ENCODE results near the gene MED15.

The MED15 gene

GRCh38 chr22:20599117-20599516 is 91.7 kb downstream of the MED15 start:
- no peak for DNase-seq (ENCODE audit: low read depth in 3 of 3, low spot score in 1 of 3)

DNA sequence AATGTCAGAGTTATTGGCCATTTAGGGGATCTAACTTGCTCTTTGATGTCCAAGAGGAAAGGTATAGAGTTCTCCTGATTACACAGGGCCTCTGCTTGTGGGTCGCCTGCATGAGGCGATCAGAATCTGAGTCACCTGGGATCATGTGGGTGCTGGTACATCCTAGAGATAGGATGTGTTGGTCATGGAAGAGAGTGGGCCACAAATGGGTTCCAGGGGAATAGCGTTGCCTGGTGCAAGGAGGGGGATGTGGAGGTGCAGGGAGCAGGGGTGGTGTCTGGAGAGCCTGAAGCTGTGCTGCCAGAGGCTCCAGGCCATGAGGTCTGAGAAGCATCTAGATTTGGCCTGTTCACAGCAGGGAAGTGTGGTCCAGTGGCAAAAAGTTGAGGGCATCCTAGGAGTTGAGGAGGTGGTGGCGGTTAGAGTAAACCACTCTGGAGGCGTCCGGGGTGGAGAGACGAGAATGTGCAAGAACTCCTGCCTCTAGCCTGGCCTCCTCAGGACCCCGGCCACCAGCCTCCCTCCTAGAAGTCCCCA is 92.8 kb downstream of the MED15 start:
- no peak for DNase-seq (ENCODE audit: low read depth in 3 of 3, low spot score in 1 of 3)

GRCh38 chr22:20601308-20601707 is 93.9 kb downstream of the MED15 start:
- DNase-seq (ENCODE audit: low read depth in 3 of 3, low spot score in 1 of 3), result no peak

- DNase-seq (ENCODE audit: low read depth in 3 of 3, low spot score in 1 of 3), result no peak
Observed at GRCh38 chr22:20602609-20603164, 95.3 kb downstream of the MED15 start.

- DNase-seq (ENCODE audit: low read depth in 3 of 3, low spot score in 1 of 3), result no peak
Observed at GRCh38 chr22:20604092-20604747, 96.8 kb downstream of the MED15 start.

DNA sequence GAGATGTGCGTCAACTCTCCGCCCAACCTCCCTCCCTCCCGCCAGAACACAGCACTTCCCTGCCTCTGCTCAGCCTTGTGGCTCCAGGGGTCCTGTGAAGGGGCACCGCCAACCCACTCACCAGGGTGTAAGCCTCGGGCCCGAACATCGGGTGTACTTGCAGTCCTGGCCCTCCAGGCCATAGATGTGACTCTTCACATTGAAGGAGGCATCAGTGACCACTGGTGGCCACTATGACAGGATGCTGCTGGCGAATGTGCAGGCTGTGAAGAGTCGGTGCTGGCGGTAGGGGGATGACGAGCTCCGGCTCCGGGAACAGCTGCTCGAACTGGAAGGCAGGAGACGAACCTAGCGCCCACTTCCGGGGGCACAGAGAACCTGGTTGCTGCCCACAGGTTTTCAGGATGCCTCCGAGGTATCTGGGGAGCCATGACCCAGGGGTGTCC is 97.4 kb downstream of the MED15 start:
- no peak for DNase-seq (ENCODE audit: low read depth in 3 of 3, low spot score in 1 of 3)

GRCh38 chr22:20605328-20605727 is 97.9 kb downstream of the MED15 start:
- DNase-seq (ENCODE audit: low read depth in 3 of 3, low spot score in 1 of 3), result no peak

DNA sequence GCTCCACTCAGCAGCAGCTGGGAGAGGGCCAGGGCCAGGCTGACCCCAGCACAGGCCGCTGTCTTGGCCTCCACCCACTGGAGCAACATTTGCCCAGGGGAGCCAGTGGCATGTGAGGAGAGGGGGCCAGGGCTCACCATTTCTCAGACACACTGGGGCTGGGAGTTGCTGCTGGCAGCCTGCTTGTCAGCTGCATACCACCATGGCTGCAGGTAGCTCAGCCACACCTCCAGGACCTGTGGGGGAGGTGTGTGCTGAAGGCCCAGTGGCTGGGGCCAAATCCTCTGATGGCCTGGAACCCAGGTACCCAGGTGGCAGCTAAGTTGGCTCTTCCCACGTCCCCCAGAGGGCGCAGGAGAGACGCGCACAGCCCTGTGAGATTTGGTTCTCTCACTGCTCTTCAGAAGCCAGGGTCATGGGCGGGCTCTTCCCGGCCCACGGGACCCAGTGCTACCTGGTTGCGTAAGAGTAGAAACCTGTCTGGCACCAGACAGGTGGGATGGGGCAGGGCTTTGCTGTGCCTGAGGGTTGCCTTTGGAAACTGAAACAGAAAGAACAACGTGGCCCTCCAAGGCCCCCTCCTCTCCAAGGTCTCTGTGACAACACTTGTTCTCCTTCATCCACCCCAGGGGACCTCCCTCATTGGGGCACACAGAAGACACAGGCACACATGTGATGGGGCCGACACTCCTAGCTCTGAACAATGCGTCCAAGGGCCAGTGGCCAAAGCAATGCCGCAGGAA is 98.8 kb downstream of the MED15 start:
- DNase-seq (ENCODE audit: low read depth in 3 of 3, low spot score in 1 of 3), result peak; percentile 12 to 46 (median 45)

DNA sequence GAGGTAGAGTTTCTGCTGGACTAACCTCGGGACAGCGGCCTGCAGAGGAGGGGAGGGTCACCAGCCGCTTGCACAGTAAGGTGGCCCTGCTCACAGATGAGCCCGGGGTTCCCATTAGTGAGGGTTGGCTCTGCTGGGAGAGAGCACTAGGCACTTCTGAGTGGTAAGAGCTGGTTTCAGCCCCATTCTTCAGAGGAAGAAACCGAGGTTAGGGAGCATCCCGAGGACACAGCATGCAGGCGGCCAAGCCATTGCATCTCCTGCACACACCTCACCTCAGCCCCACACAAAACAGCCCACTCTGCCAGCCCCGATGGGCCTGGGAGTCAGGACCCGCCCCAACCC is 99.3 kb downstream of the MED15 start:
- no peak for DNase-seq (ENCODE audit: low read depth in 3 of 3, low spot score in 1 of 3)

DNA sequence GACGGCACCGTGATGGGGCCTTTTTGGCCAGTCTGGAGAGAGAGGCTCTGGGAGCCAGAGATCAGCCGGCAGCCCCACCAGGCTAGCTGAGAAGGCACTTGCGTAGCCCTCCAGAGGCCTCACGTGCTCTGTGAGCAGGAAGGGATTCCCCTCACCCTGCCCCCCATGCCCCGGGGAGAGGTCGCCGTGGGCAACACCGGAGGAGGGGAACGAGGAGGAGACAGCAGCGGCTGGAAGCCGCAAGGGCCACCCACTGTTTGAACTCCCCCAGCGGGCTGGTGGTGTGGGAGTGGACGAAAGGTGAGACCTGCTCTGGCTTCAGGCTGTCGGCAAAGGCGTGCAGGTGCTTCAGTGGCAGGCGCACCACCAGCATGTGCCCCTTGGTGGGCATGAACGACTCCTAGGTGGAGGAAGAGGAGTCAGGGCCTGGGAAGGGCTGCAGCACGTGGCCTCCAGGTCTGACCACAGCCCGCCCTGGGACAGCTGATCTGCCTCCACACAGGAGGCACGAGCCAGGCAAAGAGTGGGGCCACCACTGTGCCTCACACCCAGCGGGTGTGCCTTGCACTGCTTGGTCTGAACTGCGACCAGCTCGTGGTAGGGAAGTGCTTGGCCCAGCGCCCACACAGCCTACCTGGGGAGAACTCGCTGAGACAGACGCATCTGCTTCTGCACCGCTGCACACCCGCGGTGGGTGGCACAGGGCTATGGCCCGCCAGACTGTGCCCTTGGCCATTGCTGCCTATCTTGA is 99.9 kb downstream of the MED15 start:
- DNase-seq (ENCODE audit: low read depth in 3 of 3, low spot score in 1 of 3), result no peak

DNA sequence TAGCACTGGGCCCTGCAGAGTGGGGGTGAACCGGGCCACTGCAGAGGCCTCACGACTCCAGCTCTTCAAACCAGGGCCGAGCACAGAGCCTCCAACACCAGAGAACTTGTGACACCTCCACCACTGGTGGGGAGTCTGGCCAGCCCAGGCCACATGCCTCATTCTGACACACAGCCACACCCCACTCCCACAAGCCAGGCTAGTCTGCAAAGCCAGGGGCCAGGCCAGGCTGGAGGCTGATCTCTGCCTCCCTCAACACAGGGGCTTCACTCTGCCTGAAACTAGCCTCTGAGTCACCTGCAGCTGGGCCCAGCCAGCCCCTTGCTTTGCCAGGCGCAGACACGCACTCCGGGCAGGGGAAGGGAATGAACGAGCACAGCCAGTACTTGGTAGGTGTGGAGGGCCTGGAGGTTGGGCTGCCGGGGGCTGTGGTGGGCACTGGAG is 102.9 kb downstream of the MED15 start:
- DNase-seq (ENCODE audit: low read depth in 3 of 3, low spot score in 1 of 3), result no peak

- no peak for DNase-seq (ENCODE audit: low read depth in 3 of 3, low spot score in 1 of 3)
Observed at GRCh38 chr22:20610757-20611156, 103.3 kb downstream of the MED15 start.

- DNase-seq (ENCODE audit: low read depth in 3 of 3, low spot score in 1 of 3), result no peak
Observed at GRCh38 chr22:20611418-20611817, 104.0 kb downstream of the MED15 start.

- DNase-seq (ENCODE audit: low read depth in 3 of 3, low spot score in 1 of 3), result no peak
Observed at GRCh38 chr22:20613301-20613700, 105.9 kb downstream of the MED15 start.

GRCh38 chr22:20615021-20615420 is 107.6 kb downstream of the MED15 start:
- no peak for DNase-seq (ENCODE audit: low read depth in 3 of 3, low spot score in 1 of 3)

GRCh38 chr22:20615533-20616450 is 108.4 kb downstream of the MED15 start:
- DNase-seq (ENCODE audit: low read depth in 3 of 3, low spot score in 1 of 3), result no peak

DNA sequence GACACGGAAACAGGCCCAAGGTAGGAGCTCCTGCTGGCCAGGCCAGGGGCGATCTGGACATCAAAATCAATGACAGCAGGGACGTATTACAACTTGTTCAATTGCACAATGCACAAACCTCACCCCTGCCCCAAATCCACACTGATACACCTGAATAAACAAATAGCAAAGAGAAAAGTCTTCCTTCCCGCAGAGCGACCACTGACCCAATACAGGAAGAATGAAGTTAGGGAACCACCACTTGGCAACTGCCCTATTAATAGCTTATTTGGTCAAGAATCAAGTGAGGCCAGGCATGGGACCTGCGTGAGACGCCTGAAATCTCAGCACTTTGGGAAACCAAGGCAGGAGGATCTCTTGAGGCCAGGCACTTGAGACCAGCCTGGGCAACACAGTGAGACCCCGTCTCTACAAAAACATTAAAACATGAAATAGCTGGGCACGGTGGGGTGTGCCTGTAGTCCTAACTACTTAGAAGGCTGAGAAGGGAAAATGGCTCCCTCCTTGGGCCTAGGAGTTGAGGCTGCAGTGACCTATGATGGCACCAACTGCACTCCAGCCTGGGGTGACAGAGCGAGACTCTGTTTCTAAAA is 109.1 kb downstream of the MED15 start:
- no peak for DNase-seq (ENCODE audit: low read depth in 3 of 3, low spot score in 1 of 3)

DNA sequence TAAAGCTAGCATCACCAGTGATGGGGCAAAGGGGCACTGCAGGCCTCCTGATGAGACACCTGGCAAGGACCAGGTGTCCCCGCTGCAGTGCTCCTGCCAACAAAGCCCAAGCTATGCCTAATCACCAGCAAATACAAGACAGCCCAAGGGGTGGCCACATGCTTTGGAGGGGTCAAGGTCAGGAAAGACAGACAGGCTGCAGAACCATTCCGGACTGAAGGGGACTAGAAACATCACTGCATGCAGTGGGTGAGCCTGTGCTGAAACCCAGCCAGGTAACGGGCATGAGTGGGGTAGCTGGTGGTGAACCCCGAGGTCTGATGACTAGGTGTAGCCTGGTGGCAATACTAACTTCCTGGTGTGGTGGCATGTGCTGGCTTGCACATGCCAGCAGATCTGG is 111.1 kb downstream of the MED15 start:
- DNase-seq (ENCODE audit: low read depth in 3 of 3, low spot score in 1 of 3), result no peak

DNA sequence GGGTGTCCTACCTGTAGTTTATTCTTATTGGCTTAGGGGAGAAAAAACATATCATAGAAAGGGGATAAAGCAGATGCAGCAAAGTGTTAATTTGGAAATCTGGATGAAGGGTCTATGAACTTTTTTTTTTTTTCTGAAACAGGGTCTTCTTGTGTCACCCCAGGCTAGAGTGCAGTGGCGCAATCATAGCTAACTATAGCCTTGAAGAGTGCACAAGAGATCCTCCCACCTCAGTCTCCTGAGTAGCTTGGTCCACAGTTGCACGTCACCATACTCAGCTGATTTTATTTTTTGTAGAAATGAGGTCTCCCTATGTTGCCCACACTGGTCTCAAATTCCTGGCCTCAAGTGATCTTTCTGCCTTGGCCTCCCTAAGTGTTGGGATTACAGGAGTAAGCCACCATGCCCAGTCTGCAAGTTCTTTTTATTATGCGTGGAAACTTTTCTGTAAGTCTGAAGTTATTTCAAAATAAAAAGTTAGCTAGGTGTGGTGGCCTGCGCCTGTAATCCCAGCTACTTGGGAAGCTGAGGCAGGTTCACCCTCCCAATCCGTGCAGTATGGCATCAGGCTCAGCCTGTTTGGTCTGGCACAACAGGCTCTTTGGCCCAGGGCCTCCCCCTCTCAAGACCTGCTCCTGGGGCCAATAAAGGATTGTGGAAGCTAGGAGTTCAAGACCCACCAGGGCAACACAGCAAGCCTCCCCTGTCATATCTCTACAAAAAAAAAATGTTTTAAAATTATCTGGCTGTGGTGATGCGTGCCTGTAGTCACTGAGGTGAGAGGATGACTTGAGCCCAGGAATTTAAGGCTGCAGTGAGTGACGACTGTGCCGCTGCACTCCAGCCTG is 111.9 kb downstream of the MED15 start:
- DNase-seq (ENCODE audit: low read depth in 3 of 3, low spot score in 1 of 3), result no peak

All from stimulated activated CD4-positive, alpha-beta T cell treated with anti-CD3 and anti-CD28 coated beads, TNF-alpha, amount 100 ng/mL, for 1 hour (primary cell).